SK-N-MC (cell line): ENCODE results near the gene DUT.

Experiments used
- EZH2 ChIP-seq: fragments of 200-600 bp; sonication (generic); IDR thresholded peaks from one replicate; pipeline ENCODE4 v1.6.1; 2017; ENCODE audit warnings: antibody characterized with exemption
- FOXP2 ChIP-seq: optimal IDR thresholded peaks from 2 replicates; pipeline ENCODE3; 2011; ENCODE audit warnings: mild to moderate bottlenecking, moderate library complexity; ENCODE audit not compliant: insufficient read depth; ENCODE audit errors: extremely low read length, control extremely low read depth
- POLR2AphosphoS5 ChIP-seq: IDR thresholded peaks from 2 replicates; pipeline ENCODE4 v1.6.1; 2012; ENCODE audit warnings: mild to moderate bottlenecking, low read depth, low read length, borderline replicate concordance

DNA sequence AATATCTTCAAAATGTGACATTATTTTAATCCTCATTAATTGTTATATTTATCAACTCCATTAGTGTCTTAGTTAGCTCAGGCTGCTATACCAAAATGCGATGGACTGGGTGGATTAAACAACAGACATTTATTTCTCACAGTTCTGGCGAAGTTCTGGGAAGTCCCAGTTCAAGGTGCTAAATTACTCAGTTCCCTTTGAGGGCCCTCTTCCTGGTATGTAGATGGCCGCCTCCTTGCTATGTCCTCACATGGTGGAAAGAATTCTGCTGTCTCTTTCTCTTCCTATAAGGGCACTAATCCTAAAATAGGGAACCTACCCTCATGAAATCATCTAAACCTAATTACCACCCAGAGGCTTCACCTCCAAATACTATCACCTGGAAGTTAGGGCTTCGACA lies 38.8 kb upstream of the DUT start:
- TF ChIP-seq EZH2 (no peak), POLR2AphosphoS5 (no peak), FOXP2 (no peak)
